ENCODE measurements around the gene SAMD4A. TPM values are rescaled to one million over a fixed set of nuclear protein-coding genes. Genes with fewer than 3 reads are reported as not detected.

Gene SAMD4A
- total RNA-seq, 1 donor from 2014 or later = 92.2 TPM

GRCh38 chr14:54812617-54813016 is 245.7 kb downstream of the SAMD4A start:
- DNase-seq (ENCODE audit: extremely low read depth, low read depth, low spot score) = no peak

GRCh38 chr14:54813081-54813480 is 246.2 kb downstream of the SAMD4A start:
- no peak for DNase-seq (ENCODE audit: extremely low read depth, low read depth, low spot score)

GRCh38 chr14:54814076-54814475 is 247.1 kb downstream of the SAMD4A start:
- DNase-seq (ENCODE audit: extremely low read depth, low read depth, low spot score) = no peak

- DNase-seq (ENCODE audit: extremely low read depth, low read depth, low spot score) = no peak
These were observed 248.1 kb downstream of the SAMD4A start for GRCh38 chr14:54815016-54815415.

- DNase-seq (ENCODE audit: extremely low read depth, low read depth, low spot score) = no peak
These were observed 248.6 kb downstream of the SAMD4A start for GRCh38 chr14:54815515-54815914.

GRCh38 chr14:54816450-54816849 is 249.5 kb downstream of the SAMD4A start:
- no peak for DNase-seq (ENCODE audit: extremely low read depth, low read depth, low spot score)

GRCh38 chr14:54817506-54817905 is 250.6 kb downstream of the SAMD4A start:
- DNase-seq (ENCODE audit: extremely low read depth, low read depth, low spot score) = no peak

- DNase-seq (ENCODE audit: extremely low read depth, low read depth, low spot score) = no peak
These were observed 251.5 kb downstream of the SAMD4A start for GRCh38 chr14:54818201-54819133.

- DNase-seq (ENCODE audit: extremely low read depth, low read depth, low spot score) = no peak
These were observed 255.8 kb downstream of the SAMD4A start for GRCh38 chr14:54822685-54823084.

GRCh38 chr14:54823757-54824549 is 257.0 kb downstream of the SAMD4A start:
- no peak for DNase-seq (ENCODE audit: extremely low read depth, low read depth, low spot score)

- no peak for DNase-seq (ENCODE audit: extremely low read depth, low read depth, low spot score)
These were observed 261.1 kb downstream of the SAMD4A start for GRCh38 chr14:54828037-54828436.

- no peak for DNase-seq (ENCODE audit: extremely low read depth, low read depth, low spot score)
These were observed 262.7 kb downstream of the SAMD4A start for GRCh38 chr14:54829486-54830224.

GRCh38 chr14:54830650-54831049 is 263.7 kb downstream of the SAMD4A start:
- DNase-seq (ENCODE audit: extremely low read depth, low read depth, low spot score) = no peak

GRCh38 chr14:54834081-54834480 is 267.2 kb downstream of the SAMD4A start:
- no peak for DNase-seq (ENCODE audit: extremely low read depth, low read depth, low spot score)

- no peak for DNase-seq (ENCODE audit: extremely low read depth, low read depth, low spot score)
These were observed 267.8 kb downstream of the SAMD4A start for GRCh38 chr14:54834727-54835126.

- no peak for DNase-seq (ENCODE audit: extremely low read depth, low read depth, low spot score)
These were observed 269.3 kb downstream of the SAMD4A start for GRCh38 chr14:54836231-54836630.

- no peak for DNase-seq (ENCODE audit: extremely low read depth, low read depth, low spot score)
These were observed 270.7 kb downstream of the SAMD4A start for GRCh38 chr14:54837508-54838149.

GRCh38 chr14:54838931-54839512 is 272.1 kb downstream of the SAMD4A start:
- no peak for DNase-seq (ENCODE audit: extremely low read depth, low read depth, low spot score)

- DNase-seq (ENCODE audit: extremely low read depth, low read depth, low spot score) = no peak
These were observed 272.8 kb downstream of the SAMD4A start for GRCh38 chr14:54839701-54840119.

- DNase-seq (ENCODE audit: extremely low read depth, low read depth, low spot score) = no peak
These were observed 273.4 kb downstream of the SAMD4A start for GRCh38 chr14:54840336-54840735.

Measured in glomerular endothelial cell (primary cell).